OCI-LY3 (cell line): Measurements from ENCODE around the gene MXD4.

ENCODE experiments used
- H2AFZ ChIP-seq: fragments of 200-600, 300-600 bp; shearing (Covaris generic); 2 replicates; pipeline ENCODE4 v1.6.0; 2014; ENCODE audit warnings: antibody characterized with exemption, low read depth, low read length
- H3K27ac ChIP-seq: fragments of 200-600, 300-600 bp; sonication (generic); 2 replicates; pipeline ENCODE4 v1.5.1; 2014; ENCODE audit warnings: mild to moderate bottlenecking, low read length, moderate library complexity, mixed read lengths
- H3K27me3 ChIP-seq: fragments of 200-600, 300-600 bp; sonication (generic); 2 replicates; pipeline ENCODE4 v1.6.1; 2014; ENCODE audit warnings: low read depth, low read length, mixed read lengths
- H3K36me3 ChIP-seq: fragments of 200-600, 300-600 bp; sonication (generic); replicated peaks from 2 replicates; pipeline ENCODE3; 2014; ENCODE audit warnings: low read depth, low read length, mixed read lengths
- H3K4me1 ChIP-seq: fragments of 300-600, 200-600 bp; sonication (generic); 2 replicates; pipeline ENCODE4 v1.6.1; 2014; ENCODE audit warnings: low read length, mixed read lengths
- H3K4me2 ChIP-seq: fragments of 200-600, 300-600 bp; sonication (generic); 2 replicates; pipeline ENCODE4 v1.6.1; 2014; ENCODE audit warnings: low read length, mixed read lengths
- H3K4me3 ChIP-seq: fragments of 300-600, 200-600 bp; sonication (generic); 2 replicates; pipeline ENCODE4 v1.5.1; 2014; ENCODE audit warnings: antibody characterized with exemption, mild to moderate bottlenecking, low read length, moderate library complexity
- H3K79me2 ChIP-seq: fragments of 300-600, 200-600 bp; shearing (Covaris generic); 2 replicates; pipeline ENCODE4 v1.6.1; 2014; ENCODE audit warnings: mild to moderate bottlenecking, low read length, mixed read lengths
- H3K9ac ChIP-seq: fragments of 300-600, 200-600 bp; shearing (Covaris generic); 2 replicates; pipeline ENCODE4 v1.6.0; 2014; ENCODE audit warnings: mild to moderate bottlenecking, low read length, moderate library complexity
- H3K9me3 ChIP-seq: fragments of 200-600, 300-600 bp; shearing (Covaris generic); 2 replicates; pipeline ENCODE4 v1.6.1; 2014; ENCODE audit warnings: low read length, mixed read lengths; ENCODE audit not compliant: insufficient read depth
- H4K20me1 ChIP-seq: fragments of 200-600, 300-600 bp; sonication (generic); 2 replicates; pipeline ENCODE4 v1.6.1; 2016; ENCODE audit warnings: low read length, mixed read lengths; ENCODE audit not compliant: insufficient read depth
- CTCF ChIP-seq: fragments of 200-600, 300-600 bp; sonication (generic); IDR thresholded peaks from 2 replicates; pipeline ENCODE4 v1.5.1; 2014; ENCODE audit warnings: antibody characterized with exemption, low read length, low read depth
- EZH2phosphoT487 ChIP-seq: fragments of 200-600 bp; shearing (Covaris generic); IDR thresholded peaks from 2 replicates; pipeline ENCODE4 v1.6.1; 2018; ENCODE audit warnings: antibody characterized with exemption, mixed run types, low read depth

MXD4 gene

GRCh38 chr4:2260344-2261109 lies 1.4 kb downstream of the MXD4 start:
- Histone ChIP-seq H3K36me3 (no peaks in the 10 kb centered on the region), H4K20me1 (no peaks in the 10 kb centered on the region), H3K9ac (peak overlapping the region; percentile 69), H3K9me3 (no peaks in the 10 kb centered on the region), H3K27ac (no peak overlapping the region), H3K79me2 (no peaks in the 10 kb centered on the region), H2AFZ (peak overlapping the region; percentile 38; the same call in 1 of the 2 replicates), H3K4me2 (peak overlapping the region; percentile 79), H3K4me1 (peaks cover 9% of the 10 kb centered on the region; the same call in 1 of the 2 replicates), H3K4me3 (peak overlapping the region; percentile 90), H3K27me3 (no peaks in the 10 kb centered on the region)
- TF ChIP-seq EZH2phosphoT487, result no peak
- TF ChIP-seq CTCF, result no peak

GRCh38 chr4:2259541-2260343 lies 2.2 kb downstream of the MXD4 start:
- TF ChIP-seq EZH2phosphoT487, result no peak
- Histone ChIP-seq H3K27me3 (no peaks in the 10 kb centered on the region), H2AFZ (no peak overlapping the region), H3K79me2 (no peaks in the 10 kb centered on the region), H3K36me3 (no peaks in the 10 kb centered on the region), H3K27ac (no peak overlapping the region), H3K4me2 (no peak overlapping the region), H4K20me1 (no peaks in the 10 kb centered on the region), H3K4me1 (peaks cover 9% of the 10 kb centered on the region; the same call in 1 of the 2 replicates), H3K4me3 (0 out of 2 replicates have a peak overlapping the region, but pooled peaks have one; percentile 90), H3K9me3 (no peaks in the 10 kb centered on the region), H3K9ac (no peak overlapping the region)

GRCh38 chr4:2259036-2259540 lies 2.8 kb downstream of the MXD4 start:
- no peaks in the 10 kb centered on the region for H3K79me2 ChIP-seq

More at GRCh38 chr4:2259036-2259540, 2.8 kb downstream of the MXD4 start:
- H3K36me3 ChIP-seq, result no peaks in the 10 kb centered on the region
- H3K4me2 ChIP-seq, result no peak overlapping the region
- H3K4me1 ChIP-seq, result peaks cover 9% of the 10 kb centered on the region; the same call in 1 of the 2 replicates
- no peaks in the 10 kb centered on the region for H3K9me3 ChIP-seq
- H3K4me3 ChIP-seq, result no peak overlapping the region
- no peaks in the 10 kb centered on the region for H4K20me1 ChIP-seq
- H3K27me3 ChIP-seq, result no peaks in the 10 kb centered on the region
- TF ChIP-seq EZH2phosphoT487, result no peak
- TF ChIP-seq CTCF, result no peak
- H3K9ac ChIP-seq, result no peak overlapping the region
- H3K27ac ChIP-seq, result no peak overlapping the region
- H2AFZ ChIP-seq, result no peak overlapping the region
